ENCODE data around the gene CRISP3. TPM values are rescaled to one million over a fixed set of nuclear protein-coding genes. Genes with fewer than 3 reads are reported as not detected.

Gene CRISP3
- total and polyA plus RNA-seq, 9 of the 15 experiments (the other 6 are each of a cell fraction or from before 2014, with no cell fraction given) = 0.21 to 2.0 (median 0.58) TPM

DNA sequence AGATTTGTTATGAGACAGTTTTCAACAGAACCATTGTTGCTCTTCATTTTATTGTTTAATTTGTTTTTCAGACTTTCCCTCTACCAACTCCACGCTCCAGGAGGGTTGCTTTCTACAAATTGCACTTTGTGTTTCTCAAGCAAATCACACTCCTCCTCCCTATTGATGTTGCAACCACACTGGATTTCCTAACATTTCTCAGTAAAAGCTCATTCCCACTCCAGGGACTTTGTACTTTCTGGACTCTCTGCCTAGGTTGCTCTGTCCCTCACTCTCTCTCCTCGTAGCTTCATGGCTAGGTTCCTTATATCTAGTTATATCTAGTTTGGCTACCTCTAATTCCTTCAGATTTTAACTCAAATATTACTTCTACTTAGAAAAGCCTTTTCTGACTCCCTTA, 22.6 kb upstream of the CRISP3 start:
- H4K20me1 ChIP-seq (replicated peaks; ENCODE audit: control insufficient read depth, insufficient read depth, low read length) = no peaks in the 10 kb centered on the region
- BruUV-seq (replicated peaks) = no TSS peak
- WGBS (ENCODE audit: insufficient coverage, low coverage, missing lambda C conversion rate) = 92% methylated on average over 2 of the region's 2 CpGs
- H3K79me2 ChIP-seq (ENCODE audit: control insufficient read depth, insufficient read depth, low read length) = no peaks in the 10 kb centered on the region
- H2AFZ ChIP-seq (ENCODE audit: low read depth, low read length) = peak overlapping the region; percentile 1; the same call in 1 of the 2 replicates
- H3K36me3 ChIP-seq (ENCODE audit: control insufficient read depth, insufficient read depth, low read length) = no peaks in the 10 kb centered on the region; the same call in 2 of the 3 replicates
- ChIA-PET CTCF (ENCODE audit: low intra/inter-chr PET ratio) (no interaction called here), POLR2A (interaction anchor here (0.7 to 1.3 kb wide), 2 partner anchors 16 to 120 kb away, joined by 4 to 5 read pairs; no protein-coding TSS in a partner anchor)
- H3K4me3 ChIP-seq = no peak overlapping the region
- FAIRE-seq (no peak), ATAC-seq (no peak), DNase-seq (ENCODE audit: extremely low read depth in 1 of 4, low spot score in 3 of 4) (no peak)
- H3K9me3 ChIP-seq (replicated peaks; ENCODE audit: control insufficient read depth, insufficient read depth, low read depth, low read length) = no peaks in the 10 kb centered on the region; the same call in 1 of the 2 replicates
- H3K4me2 ChIP-seq (ENCODE audit: insufficient read depth, low read length) = no peak overlapping the region
- intact Hi-C loops (cut with micrococcal nuclease) (no loop called here), in situ Hi-C loops (cut with MboI) (no loop called here)
- H3K9ac ChIP-seq (ENCODE audit: insufficient read depth in 1 of 2, low read depth in 2 of 2, low read length in 2 of 2) = no peak overlapping the region
- peak; percentile 70 for TF ChIP-seq CEBPB (tag; IDR thresholded peaks at IDR 0.05)
- no peak for TF ChIP-seq BDP1 (IDR thresholded peaks at IDR 0.05; ENCODE audit: insufficient read depth, insufficient read length)
- H3K4me1 ChIP-seq (replicated peaks in 1 of 2; ENCODE audit: control insufficient read depth in 2 of 2, insufficient read depth in 2 of 2, low read length in 2 of 2) = peaks cover 0 to 11% of the 10 kb centered on the region in 2 experiments; a peak in 3 of 5 replicates
- H3K27ac ChIP-seq (ENCODE audit: extremely low read depth, low read depth, low read length) = no peak overlapping the region
- no peaks in the 10 kb centered on the region for H3K9me1 ChIP-seq (ENCODE audit: control insufficient read depth, insufficient read depth, low read length)
- H3K27me3 ChIP-seq (ENCODE audit: control insufficient read depth in 2 of 2, insufficient read depth in 2 of 2, low read length in 2 of 2) = no peaks in the 10 kb centered on the region

GRCh38 chr6:49764571-49765236, 20.5 kb upstream of the CRISP3 start:
- Histone ChIP-seq H3K4me1 (replicated peaks in 1 of 2; ENCODE audit: control insufficient read depth in 2 of 2, insufficient read depth in 2 of 2, low read length in 2 of 2) (peaks cover 0 to 11% of the 10 kb centered on the region in 2 experiments; a peak in 3 of 5 replicates), H2AFZ (ENCODE audit: low read depth, low read length) (peak overlapping the region; percentile 96), H3K4me2 (ENCODE audit: insufficient read depth, low read length) (peak overlapping the region; percentile 56), H3K79me2 (ENCODE audit: control insufficient read depth, insufficient read depth, low read length) (no peaks in the 10 kb centered on the region), H3K27ac (ENCODE audit: extremely low read depth, low read depth, low read length) (peak overlapping the region; percentile 14), H3K4me3 (no peak overlapping the region), H3K9ac (ENCODE audit: insufficient read depth in 1 of 2, low read depth in 2 of 2, low read length in 2 of 2) (peak overlapping the region in 1 of 2 experiments; percentile 47; a peak in 2 of 4 replicates), H3K36me3 (ENCODE audit: control insufficient read depth, insufficient read depth, low read length) (no peaks in the 10 kb centered on the region), H3K9me3 (replicated peaks; ENCODE audit: control insufficient read depth, insufficient read depth, low read depth, low read length) (no peaks in the 10 kb centered on the region), H3K9me1 (ENCODE audit: control insufficient read depth, insufficient read depth, low read length) (no peaks in the 10 kb centered on the region), H4K20me1 (replicated peaks; ENCODE audit: control insufficient read depth, insufficient read depth, low read length) (no peaks in the 10 kb centered on the region), H3K27me3 (ENCODE audit: control insufficient read depth in 2 of 2, insufficient read depth in 2 of 2, low read length in 2 of 2) (no peaks in the 10 kb centered on the region)
- in situ Hi-C loops (cut with MboI) (no loop called here), intact Hi-C loops (cut with micrococcal nuclease) (no loop called here)
- CTCF ChIA-PET (ENCODE audit: low intra/inter-chr PET ratio) = no interaction called here
- BruUV-seq (replicated peaks) = no TSS peak
- 3% methylated on average over 2 of the region's 2 CpGs for WGBS (ENCODE audit: insufficient coverage, low coverage, missing lambda C conversion rate)
- DNase-seq (ENCODE audit: extremely low read depth in 1 of 4, low spot score in 3 of 4) (no peak), ATAC-seq (peak; percentile 48), FAIRE-seq (peak; percentile 29)
- POLR2A ChIA-PET = interaction anchor here (0.7 kb wide), 1 partner anchor 12 kb away, joined by 4 read pairs; no protein-coding TSS in a partner anchor
- TF ChIP-seq KLF16 (IDR thresholded peaks at IDR 0.05) (no peak), GATAD2B (IDR thresholded peaks at IDR 0.05; ENCODE audit: borderline replicate concordance) (0 out of 2 replicates have a peak, but pooled peaks have one; percentile 34), MTF1 (CRISPR knock-in tag; IDR thresholded peaks at IDR 0.05; ENCODE audit: borderline replicate concordance) (no peak), TEAD2 (tag; IDR thresholded peaks at IDR 0.05) (no peak), ZNF184 (CRISPR knock-in tag; IDR thresholded peaks at IDR 0.05) (no peak), GATA2 (CRISPR knock-in tag; IDR thresholded peaks at IDR 0.05) (no peak), ZNF586 (CRISPR knock-in tag; conservative IDR thresholded peaks at IDR 0.05) (no peak), ZKSCAN3 (CRISPR knock-in tag; IDR thresholded peaks at IDR 0.05) (no peak), FOXP1 (CRISPR knock-in tag; IDR thresholded peaks at IDR 0.05) (no peak), CHAMP1 (IDR thresholded peaks at IDR 0.05) (no peak), ZBTB8A (IDR thresholded peaks at IDR 0.05; ENCODE audit: partially characterized antibody) (no peak), CBX5 (IDR thresholded peaks at IDR 0.05; ENCODE audit: borderline replicate concordance, low read depth) (no peak)

All from K562 (cell line).